NB4 (cell line): ENCODE measurements around the gene UNC119.
"Not testable (repeated sequence)": the region's sequence is repeated elsewhere in the genome, so short reads cannot be mapped to it uniquely, and the experiment has no call there.

Experiments
- DNase-seq: peaks from one replicate; pipeline ENCODE4 v3.0.0; 2010; ENCODE audit warnings: low read depth
- H3K4me3 ChIP-seq: one replicate; pipeline ENCODE4 v1.5.1; 2011; ENCODE audit warnings: mild to moderate bottlenecking, low read depth, low read length, moderate library complexity
- CTCF ChIP-seq: IDR thresholded peaks from one replicate; pipeline ENCODE4 v1.5.1; 2012; ENCODE audit warnings: low read depth, low read length
- MAX ChIP-seq: IDR thresholded peaks from 2 replicates; pipeline ENCODE4 v1.6.1; 2011; ENCODE audit warnings: low read depth, low read length
- MYC ChIP-seq: IDR thresholded peaks from 2 replicates; pipeline ENCODE4 v1.6.1; 2011; ENCODE audit warnings: low read depth, low read length
- POLR2A ChIP-seq: IDR thresholded peaks from 2 replicates; pipeline ENCODE4 v1.6.1; 2011; ENCODE audit warnings: mild to moderate bottlenecking; ENCODE audit not compliant: insufficient read length; ENCODE audit errors: extremely low read depth

UNC119 gene

GRCh38 chr17:28527859-28528258 is 24.6 kb downstream of the UNC119 start:
- TF ChIP-seq MYC (no peak), POLR2A (no peak), CTCF (no peak), MAX (no peak)
- no peak for DNase-seq
- H3K4me3 ChIP-seq = no peak overlapping the region

GRCh38 chr17:28527181-28527681 is 25.2 kb downstream of the UNC119 start:
- no peak for DNase-seq
- TF ChIP-seq POLR2A (no peak), MAX (no peak), CTCF (no peak), MYC (no peak)
- H3K4me3 ChIP-seq = no peak overlapping the region

GRCh38 chr17:28526381-28526780 is 26.0 kb downstream of the UNC119 start:
- DNase-seq = no peak
- no peak overlapping the region for H3K4me3 ChIP-seq
- TF ChIP-seq MYC (no peak), MAX (no peak), POLR2A (no peak)

GRCh38 chr17:28524476-28525424 is 27.7 kb downstream of the UNC119 start:
- TF ChIP-seq CTCF (no peak), POLR2A (no peak), MAX (no peak), MYC (no peak)
- no peak for DNase-seq
- no peak overlapping the region for H3K4me3 ChIP-seq

- TF ChIP-seq CTCF = no peak
- TF ChIP-seq MAX = no peak
- no peak for TF ChIP-seq MYC
- TF ChIP-seq POLR2A = no peak
Observed at GRCh38 chr17:28523876-28524275, 28.5 kb downstream of the UNC119 start.

GRCh38 chr17:28523186-28523585 is 29.2 kb downstream of the UNC119 start:
- DNase-seq = no peak
- no peak for TF ChIP-seq MAX
- no peak for TF ChIP-seq CTCF
- no peak for TF ChIP-seq POLR2A
- no peak for TF ChIP-seq MYC
- no peak overlapping the region for H3K4me3 ChIP-seq

More at GRCh38 chr17:28523876-28524275, 28.5 kb downstream of the UNC119 start:
- no peak for DNase-seq
- no peak overlapping the region for H3K4me3 ChIP-seq

- DNase-seq, H3K4me3 ChIP-seq: not testable (repeated sequence)
Observed at GRCh38 chr17:28522281-28522680, 30.1 kb downstream of the UNC119 start.
